ENCODE data around the gene IL17B.

Gene IL17B

DNA sequence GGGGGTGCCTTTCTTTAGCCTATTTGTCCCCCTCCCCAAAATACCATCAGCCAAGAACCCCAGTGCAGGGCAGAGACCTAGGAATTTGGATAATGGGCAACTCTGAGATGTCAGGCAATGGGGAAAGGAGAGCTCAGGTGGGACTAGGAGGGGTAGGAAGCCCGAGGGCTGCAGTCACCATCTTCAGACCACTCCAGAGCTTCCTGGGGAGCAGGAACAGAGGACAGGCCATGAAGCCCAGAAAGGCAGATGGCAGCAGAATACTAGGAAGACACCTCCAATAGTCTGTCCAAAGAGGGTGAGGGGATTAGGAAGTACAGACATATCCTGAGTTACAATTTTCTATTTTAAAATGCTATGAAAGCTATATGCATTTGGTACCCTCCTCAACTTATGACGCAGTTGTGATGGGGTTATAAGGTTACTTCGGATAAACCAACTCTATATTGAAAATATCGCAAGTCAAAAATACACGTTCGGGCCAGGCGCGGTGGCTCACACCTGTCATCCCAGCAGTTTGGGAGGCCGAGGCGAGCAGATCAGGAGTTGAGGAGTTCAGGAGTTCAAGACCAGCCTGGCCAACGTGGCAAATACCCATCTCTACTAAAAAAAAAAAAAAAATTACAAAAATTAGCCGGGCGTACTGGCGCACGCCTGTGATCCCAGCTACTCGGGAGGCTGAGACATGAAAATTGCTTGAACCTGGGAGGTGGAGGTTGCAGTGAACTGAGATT lies 34.6 kb upstream of the IL17B start:
- H3K9ac ChIP-seq (ENCODE audit: low read depth, low read length) = no peak overlapping the region

DNA sequence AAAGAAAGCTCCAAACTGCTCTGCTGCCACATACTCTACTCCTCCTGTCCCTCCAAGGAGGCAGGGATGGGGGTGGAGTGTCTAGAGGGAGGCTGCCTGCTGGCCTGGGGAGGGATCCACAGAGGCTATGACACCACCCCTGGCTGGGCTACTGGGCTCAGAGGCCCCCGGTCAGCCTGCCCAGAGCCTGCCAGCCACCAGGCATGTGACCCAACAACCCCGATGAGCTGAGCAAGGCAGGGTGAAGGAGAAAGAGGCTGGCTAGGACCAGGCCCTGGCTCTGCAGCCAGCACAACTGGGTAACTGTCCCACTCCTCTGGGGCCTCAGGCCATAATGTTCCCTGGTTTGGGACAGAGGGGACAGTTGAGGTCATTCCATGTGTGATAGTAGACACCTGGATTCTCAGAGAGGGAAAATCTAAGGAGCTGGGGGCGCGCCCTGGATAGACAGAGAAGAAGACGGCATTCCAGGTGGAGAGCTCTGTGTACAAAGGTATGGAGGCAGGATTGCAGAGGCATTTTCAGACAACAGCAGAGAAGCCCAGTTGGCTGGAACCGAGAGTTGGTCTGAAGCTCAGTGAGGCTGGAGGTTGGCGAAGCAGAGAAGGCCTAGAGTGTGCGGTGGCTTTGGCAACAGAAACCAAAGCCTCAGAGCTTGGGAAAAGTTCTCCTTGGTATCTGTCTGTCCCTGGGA lies 33.8 kb upstream of the IL17B start:
- Histone ChIP-seq H3K27me3 (ENCODE audit: insufficient read depth, low read length) (no peaks in the 10 kb centered on the region), H3K36me3 (ENCODE audit: insufficient read depth, low read length) (no peaks in the 10 kb centered on the region), H3K27ac (ENCODE audit: low read depth, low read length) (no peak overlapping the region), H3K9me3 (ENCODE audit: insufficient read depth, low read depth, low read length) (no peaks in the 10 kb centered on the region), H3K4me3 (ENCODE audit: low read length) (no peak overlapping the region), H3K4me1 (ENCODE audit: insufficient read depth, low read length) (peaks cover 26% of the 10 kb centered on the region), H3K9ac (ENCODE audit: low read depth, low read length) (no peak overlapping the region)
- 92% methylated on average over 8 of the region's 8 CpGs for whole genome bisulfite sequencing

More for the DNA sequence above, 34.6 kb upstream of the IL17B start:
- H3K36me3 ChIP-seq (ENCODE audit: insufficient read depth, low read length) = no peaks in the 10 kb centered on the region
- WGBS = 93% methylated on average over 15 of the region's 16 CpGs
- H3K27me3 ChIP-seq (ENCODE audit: insufficient read depth, low read length) = no peaks in the 10 kb centered on the region
- no peaks in the 10 kb centered on the region for H3K9me3 ChIP-seq (ENCODE audit: insufficient read depth, low read depth, low read length)
- H3K27ac ChIP-seq (ENCODE audit: low read depth, low read length) = no peak overlapping the region
- H3K4me1 ChIP-seq (ENCODE audit: insufficient read depth, low read length) = peaks cover 26% of the 10 kb centered on the region
- H3K4me3 ChIP-seq (ENCODE audit: low read length) = no peak overlapping the region

DNA sequence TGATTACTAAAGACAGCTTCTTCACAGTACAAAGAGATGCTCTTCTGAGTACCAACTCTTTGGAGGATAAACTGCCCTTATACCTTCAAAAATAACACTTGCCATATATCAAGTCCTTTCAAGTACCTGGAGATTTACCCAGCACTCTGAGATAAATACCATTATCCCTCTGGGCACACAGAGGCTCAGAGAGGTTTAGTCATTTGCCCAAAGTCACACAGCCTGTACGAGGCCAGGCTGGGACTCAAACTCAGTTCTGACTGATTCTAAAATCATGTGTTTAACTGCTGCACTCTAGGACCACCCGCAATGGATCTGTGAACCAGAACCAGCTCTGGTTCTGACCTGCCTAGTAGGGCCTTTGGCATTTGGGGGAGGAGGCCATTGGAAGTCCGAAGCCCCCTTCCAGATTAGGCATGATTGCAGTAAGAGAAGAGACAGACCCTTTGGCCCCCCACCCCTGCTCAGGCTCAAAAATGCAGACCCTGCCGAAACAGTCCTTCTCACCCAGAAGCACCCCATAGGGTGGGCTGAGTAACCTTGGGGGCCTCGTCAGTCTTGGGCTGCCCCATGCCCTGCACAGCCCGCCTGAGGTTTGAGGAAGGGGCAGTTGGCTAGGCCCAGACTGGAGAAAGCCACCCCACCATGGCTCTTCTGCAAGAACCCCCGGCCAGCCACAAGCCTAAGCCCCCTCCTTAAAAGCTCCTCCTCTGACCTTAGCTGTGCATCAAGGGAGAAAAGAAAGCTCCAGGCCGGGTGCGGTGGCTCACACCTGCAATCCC lies 32.8 kb upstream of the IL17B start:
- Histone ChIP-seq H3K27me3 (ENCODE audit: insufficient read depth, low read length) (no peaks in the 10 kb centered on the region), H3K4me3 (ENCODE audit: low read length) (no peak overlapping the region), H3K9me3 (ENCODE audit: insufficient read depth, low read depth, low read length) (no peaks in the 10 kb centered on the region), H3K4me1 (ENCODE audit: insufficient read depth, low read length) (peaks cover 18% of the 10 kb centered on the region), H3K27ac (ENCODE audit: low read depth, low read length) (no peak overlapping the region), H3K36me3 (ENCODE audit: insufficient read depth, low read length) (no peaks in the 10 kb centered on the region), H3K9ac (ENCODE audit: low read depth, low read length) (no peak overlapping the region)
- 95% methylated on average over 9 of the region's 9 CpGs for WGBS

DNA sequence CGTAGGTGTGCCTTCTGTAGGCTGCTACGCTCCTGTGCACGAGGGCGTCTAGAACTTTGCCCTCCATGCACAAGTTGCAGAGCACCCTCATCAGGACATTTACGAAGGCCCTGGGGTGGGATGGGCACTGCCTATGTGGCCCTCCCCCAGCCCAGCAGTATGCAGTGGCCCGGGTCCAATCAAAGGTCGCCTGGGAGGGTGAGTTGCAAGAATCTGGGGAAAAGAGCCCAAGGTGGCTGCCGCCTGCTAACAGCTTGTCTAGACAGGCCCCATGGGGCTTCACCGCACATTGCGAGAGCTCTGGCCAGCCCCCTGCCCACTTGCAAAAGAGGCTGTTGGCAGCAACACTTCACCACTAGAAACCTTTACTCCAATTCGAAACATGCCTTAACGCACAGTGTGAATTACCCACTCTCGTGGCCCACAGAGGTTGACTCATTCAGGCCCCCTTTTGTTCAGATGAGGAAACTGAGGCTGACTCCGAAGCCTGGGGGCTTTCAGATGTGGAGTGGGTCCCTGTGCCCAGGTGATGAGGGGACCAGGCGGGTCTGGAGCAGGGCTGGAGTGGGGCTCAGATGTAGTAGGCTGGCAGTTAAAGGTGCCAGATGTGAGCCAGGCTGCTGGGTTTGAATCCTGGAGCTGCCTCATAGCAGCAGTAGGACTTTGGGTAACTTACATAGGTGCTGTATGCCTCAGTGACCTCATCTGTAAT lies 31.8 kb upstream of the IL17B start:
- no peaks in the 10 kb centered on the region for H3K27me3 ChIP-seq (ENCODE audit: insufficient read depth, low read length)
- no peak overlapping the region for H3K9ac ChIP-seq (ENCODE audit: low read depth, low read length)
- H3K36me3 ChIP-seq (ENCODE audit: insufficient read depth, low read length) = no peaks in the 10 kb centered on the region
- 83% methylated on average over 15 of the region's 15 CpGs for WGBS
- no peaks in the 10 kb centered on the region for H3K9me3 ChIP-seq (ENCODE audit: insufficient read depth, low read depth, low read length)
- peaks cover 22% of the 10 kb centered on the region for H3K4me1 ChIP-seq (ENCODE audit: insufficient read depth, low read length)
- no peak overlapping the region for H3K4me3 ChIP-seq (ENCODE audit: low read length)
- no peak overlapping the region for H3K27ac ChIP-seq (ENCODE audit: low read depth, low read length)

DNA sequence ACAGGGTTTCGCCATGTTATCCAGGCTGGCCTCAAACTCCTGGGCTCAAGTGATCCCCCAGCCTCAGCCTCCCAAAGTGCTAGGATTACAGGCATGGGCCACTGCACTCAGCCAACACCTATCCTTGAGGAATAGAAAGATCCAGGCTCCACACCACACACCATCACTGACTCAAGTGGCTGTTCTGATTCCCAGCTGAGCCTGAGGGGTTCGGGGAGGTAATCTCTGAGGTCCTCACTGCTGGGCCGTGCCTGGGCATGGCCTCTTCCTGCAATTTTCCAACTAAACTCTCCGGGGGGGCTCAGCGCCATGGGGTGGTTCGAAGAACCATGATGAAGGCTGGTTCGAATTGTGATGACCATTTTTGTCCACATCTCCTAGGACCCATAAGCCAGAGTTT lies 31.0 kb upstream of the IL17B start:
- 95% methylated on average over 7 of the region's 7 CpGs for WGBS
- H3K4me3 ChIP-seq (ENCODE audit: low read length) = no peak overlapping the region
- H3K9ac ChIP-seq (ENCODE audit: low read depth, low read length) = no peak overlapping the region
- H3K36me3 ChIP-seq (ENCODE audit: insufficient read depth, low read length) = no peaks in the 10 kb centered on the region
- no peak overlapping the region for H3K27ac ChIP-seq (ENCODE audit: low read depth, low read length)
- no peaks in the 10 kb centered on the region for H3K9me3 ChIP-seq (ENCODE audit: insufficient read depth, low read depth, low read length)
- no peaks in the 10 kb centered on the region for H3K27me3 ChIP-seq (ENCODE audit: insufficient read depth, low read length)
- H3K4me1 ChIP-seq (ENCODE audit: insufficient read depth, low read length) = peaks cover 23% of the 10 kb centered on the region

DNA sequence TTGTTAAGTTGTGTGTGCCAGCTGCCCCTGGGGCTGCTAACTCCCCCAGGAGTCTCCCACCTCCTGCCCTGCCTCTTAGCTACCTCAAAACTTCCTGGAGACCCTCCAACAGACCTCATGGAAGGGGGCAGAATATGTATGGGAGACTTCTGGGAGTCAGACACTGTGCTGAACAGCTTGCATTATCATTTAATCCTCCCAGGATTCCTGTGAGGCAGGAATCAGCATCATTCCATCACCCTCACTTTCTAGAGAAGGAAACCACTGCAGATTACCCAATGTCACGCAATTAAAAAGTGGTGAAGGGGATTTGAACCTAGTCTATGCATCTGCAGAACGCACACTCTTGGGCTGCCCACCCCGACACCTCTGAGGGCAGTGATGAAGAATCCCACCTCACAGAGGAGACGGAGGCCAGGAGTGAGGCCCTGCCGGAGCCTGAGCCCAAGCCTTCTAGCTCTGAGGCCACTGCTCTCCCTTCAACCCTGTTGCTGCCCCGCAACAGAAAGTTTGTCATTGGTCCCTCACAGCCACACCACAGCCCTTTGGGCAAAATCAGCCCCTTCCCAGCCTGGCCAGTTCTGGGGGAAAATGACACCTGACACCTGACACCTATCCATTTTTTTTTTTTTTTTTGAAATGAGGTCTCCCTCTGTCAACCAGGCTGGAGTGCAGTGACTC lies 30.3 kb upstream of the IL17B start:
- Histone ChIP-seq H3K4me1 (ENCODE audit: insufficient read depth, low read length) (peaks cover 23% of the 10 kb centered on the region), H3K27ac (ENCODE audit: low read depth, low read length) (no peak overlapping the region), H3K36me3 (ENCODE audit: insufficient read depth, low read length) (no peaks in the 10 kb centered on the region), H3K9me3 (ENCODE audit: insufficient read depth, low read depth, low read length) (no peaks in the 10 kb centered on the region), H3K27me3 (ENCODE audit: insufficient read depth, low read length) (no peaks in the 10 kb centered on the region), H3K4me3 (ENCODE audit: low read length) (no peak overlapping the region), H3K9ac (ENCODE audit: low read depth, low read length) (no peak overlapping the region; the same call in 1 of the 2 replicates)
- 84% methylated on average over 6 of the region's 6 CpGs for WGBS

DNA sequence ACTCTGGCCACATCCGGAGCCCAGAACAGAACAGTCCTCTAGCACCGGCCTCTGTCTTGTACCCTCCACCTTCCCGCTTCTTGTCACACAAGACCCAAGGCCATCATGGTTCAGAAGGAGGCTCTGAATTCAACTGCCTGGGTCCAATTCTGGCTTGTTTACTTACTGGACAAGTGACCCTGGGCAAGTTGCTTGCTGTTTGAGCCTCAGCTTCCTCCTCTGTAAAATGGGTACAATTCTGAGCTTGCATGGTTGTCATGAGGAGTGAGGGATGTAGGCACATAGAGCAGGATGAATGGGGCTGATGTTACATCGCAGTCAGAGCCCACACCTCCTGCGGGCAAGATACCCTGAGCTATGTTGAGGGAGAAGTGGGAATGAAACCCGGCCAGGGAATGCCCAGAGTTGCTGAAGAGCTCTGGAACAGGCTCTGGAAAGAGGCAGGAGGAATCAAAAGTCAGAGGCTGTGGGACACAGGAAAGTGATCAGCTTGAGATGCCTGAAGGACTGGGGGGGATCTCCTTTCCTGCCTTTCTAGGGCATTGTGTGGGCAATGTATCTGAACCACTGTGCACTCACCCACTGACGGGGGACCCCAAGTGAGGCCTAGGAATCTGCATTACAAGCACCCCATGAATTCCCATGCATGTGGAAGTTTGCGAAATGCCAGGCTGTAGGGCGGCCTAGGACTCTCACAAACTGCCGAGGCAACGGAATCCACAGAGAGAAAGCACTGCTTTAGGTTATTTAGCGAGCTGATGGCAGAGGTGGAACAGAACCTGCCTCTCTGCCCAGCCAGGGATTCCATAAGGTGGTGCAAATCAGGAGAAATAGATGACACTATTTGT lies 29.4 kb upstream of the IL17B start:
- H3K9ac ChIP-seq (ENCODE audit: low read depth, low read length) = no peak overlapping the region; the same call in 1 of the 2 replicates
- peak overlapping the region; percentile 12; the same call in 1 of the 2 replicates for H3K4me3 ChIP-seq (ENCODE audit: low read length)
- H3K9me3 ChIP-seq (ENCODE audit: insufficient read depth, low read depth, low read length) = no peaks in the 10 kb centered on the region
- no peaks in the 10 kb centered on the region for H3K36me3 ChIP-seq (ENCODE audit: insufficient read depth, low read length)
- peaks cover 23% of the 10 kb centered on the region for H3K4me1 ChIP-seq (ENCODE audit: insufficient read depth, low read length)
- 92% methylated on average over 12 of the region's 12 CpGs for WGBS
- H3K27ac ChIP-seq (ENCODE audit: low read depth, low read length) = no peak overlapping the region
- no peaks in the 10 kb centered on the region for H3K27me3 ChIP-seq (ENCODE audit: insufficient read depth, low read length)

DNA sequence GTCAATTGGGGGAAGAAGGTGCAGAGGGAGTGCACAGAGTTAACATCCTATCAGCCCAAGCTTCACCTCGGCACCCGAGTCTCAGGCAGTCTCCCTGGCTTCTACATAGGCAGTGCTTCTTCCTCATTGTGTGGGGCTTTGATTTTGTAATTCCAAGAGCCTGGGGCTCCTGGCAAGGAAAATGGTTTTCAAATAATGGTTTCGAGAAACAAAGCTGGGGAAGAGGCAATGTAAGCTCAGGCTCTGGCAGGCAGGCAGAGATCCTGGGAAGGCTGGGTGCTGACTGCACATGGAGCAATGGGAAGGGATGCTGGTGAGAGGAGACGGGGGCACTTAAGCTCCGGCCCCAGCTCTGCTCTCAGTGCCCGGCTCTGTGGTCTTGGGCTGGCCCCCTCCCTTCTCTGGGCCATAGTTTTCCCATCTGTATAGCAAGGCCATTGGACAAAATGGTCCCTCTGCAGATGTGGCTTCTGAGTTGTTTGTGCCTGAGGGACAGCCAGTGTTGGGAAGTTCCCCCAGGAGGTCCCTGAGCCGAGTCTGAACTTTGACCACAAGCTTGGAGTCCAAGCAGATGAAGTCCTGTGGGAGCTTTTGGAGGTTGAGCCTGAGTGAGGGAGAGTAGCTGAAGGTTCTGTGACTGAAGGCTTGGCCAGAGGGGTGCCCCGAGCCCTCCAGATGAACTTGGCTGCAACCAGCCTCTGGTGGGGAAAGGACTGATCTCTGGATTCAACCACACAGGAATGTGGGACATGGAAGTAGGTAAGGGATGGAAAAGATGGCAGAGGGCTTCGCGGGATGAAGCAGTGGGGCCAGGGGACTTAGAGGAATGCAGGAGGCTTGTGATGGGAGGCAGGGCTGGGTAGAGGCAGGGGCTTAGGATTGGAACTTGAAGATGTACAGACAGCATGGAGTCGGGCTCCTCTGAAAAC lies 28.5 kb upstream of the IL17B start:
- Histone ChIP-seq H3K4me1 (ENCODE audit: insufficient read depth, low read length) (peaks cover 23% of the 10 kb centered on the region), H3K27ac (ENCODE audit: low read depth, low read length) (no peak overlapping the region), H3K4me3 (ENCODE audit: low read length) (peak overlapping the region; percentile 12; the same call in 1 of the 2 replicates), H3K9me3 (ENCODE audit: insufficient read depth, low read depth, low read length) (no peaks in the 10 kb centered on the region), H3K27me3 (ENCODE audit: insufficient read depth, low read length) (no peaks in the 10 kb centered on the region), H3K36me3 (ENCODE audit: insufficient read depth, low read length) (no peaks in the 10 kb centered on the region), H3K9ac (ENCODE audit: low read depth, low read length) (no peak overlapping the region)
- 90% methylated on average over 11 of the region's 11 CpGs for WGBS

DNA sequence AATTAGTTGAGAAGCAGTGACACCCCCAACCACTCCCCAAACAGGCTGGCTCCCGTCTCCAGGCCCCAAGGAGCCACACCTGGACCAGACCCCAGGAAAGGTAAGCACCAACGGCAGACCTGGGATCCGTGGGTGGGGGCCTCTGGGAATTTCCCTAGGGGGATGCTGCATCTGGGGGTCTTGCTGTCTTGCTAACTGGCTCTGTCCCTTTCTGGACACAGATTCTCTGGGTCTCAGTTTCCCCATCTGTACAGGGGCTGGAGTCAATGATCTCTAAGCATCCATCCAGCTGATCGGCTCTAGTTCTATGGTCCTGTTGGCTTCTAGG lies 27.9 kb upstream of the IL17B start:
- no peak overlapping the region for H3K27ac ChIP-seq (ENCODE audit: low read depth, low read length)
- H3K36me3 ChIP-seq (ENCODE audit: insufficient read depth, low read length) = no peaks in the 10 kb centered on the region
- 85% methylated on average over 4 of the region's 4 CpGs for WGBS
- no peaks in the 10 kb centered on the region for H3K27me3 ChIP-seq (ENCODE audit: insufficient read depth, low read length)
- H3K4me1 ChIP-seq (ENCODE audit: insufficient read depth, low read length) = peaks cover 23% of the 10 kb centered on the region
- H3K9ac ChIP-seq (ENCODE audit: low read depth, low read length) = no peak overlapping the region
- H3K4me3 ChIP-seq (ENCODE audit: low read length) = no peak overlapping the region; the same call in 1 of the 2 replicates
- H3K9me3 ChIP-seq (ENCODE audit: insufficient read depth, low read depth, low read length) = no peaks in the 10 kb centered on the region

Measured in HUES64 (cell line).